ENCODE data around the gene STT3A. TPM values are rescaled to one million over a fixed set of nuclear protein-coding genes. Genes with fewer than 3 reads are reported as not detected.
A peak's percentile ranks its signal among the peaks of the same experiment; 100 is the strongest.

The STT3A gene
- total RNA-seq, 2 experiments from 2014 or later = 87.9 to 172 TPM

GRCh38 chr11:125566235-125566634 lies 26.4 kb upstream of the STT3A start:
- no peak for TF ChIP-seq EZH2phosphoT487 (IDR thresholded peaks at IDR 0.05; ENCODE audit: borderline replicate concordance, low read depth, low read length)
- TF ChIP-seq, protein P1, sequence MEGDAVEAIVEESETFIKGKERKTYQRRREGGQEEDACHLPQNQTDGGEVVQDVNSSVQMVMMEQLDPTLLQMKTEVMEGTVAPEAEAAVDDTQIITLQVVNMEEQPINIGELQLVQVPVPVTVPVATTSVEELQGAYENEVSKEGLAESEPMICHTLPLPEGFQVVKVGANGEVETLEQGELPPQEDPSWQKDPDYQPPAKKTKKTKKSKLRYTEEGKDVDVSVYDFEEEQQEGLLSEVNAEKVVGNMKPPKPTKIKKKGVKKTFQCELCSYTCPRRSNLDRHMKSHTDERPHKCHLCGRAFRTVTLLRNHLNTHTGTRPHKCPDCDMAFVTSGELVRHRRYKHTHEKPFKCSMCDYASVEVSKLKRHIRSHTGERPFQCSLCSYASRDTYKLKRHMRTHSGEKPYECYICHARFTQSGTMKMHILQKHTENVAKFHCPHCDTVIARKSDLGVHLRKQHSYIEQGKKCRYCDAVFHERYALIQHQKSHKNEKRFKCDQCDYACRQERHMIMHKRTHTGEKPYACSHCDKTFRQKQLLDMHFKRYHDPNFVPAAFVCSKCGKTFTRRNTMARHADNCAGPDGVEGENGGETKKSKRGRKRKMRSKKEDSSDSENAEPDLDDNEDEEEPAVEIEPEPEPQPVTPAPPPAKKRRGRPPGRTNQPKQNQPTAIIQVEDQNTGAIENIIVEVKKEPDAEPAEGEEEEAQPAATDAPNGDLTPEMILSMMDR (conservative IDR thresholded peaks at IDR 0.05; ENCODE audit: low read length) = no peak
- H2AFZ ChIP-seq (ENCODE audit: low read length) = no peak overlapping the region
- intact Hi-C loops (cut with micrococcal nuclease; ENCODE audit: unreplicated experiment) = loop anchor here (5.0 kb wide), 2 partner anchors 306 to 321 kb away; partner anchors contain the start of gene HYLS1
- no peak overlapping the region for H3K27ac ChIP-seq (ENCODE audit: low read depth, low read length, poor library complexity, severe bottlenecking)
- H3K36me3 ChIP-seq (ENCODE audit: insufficient read depth, low read length) = no peaks in the 10 kb centered on the region
- no peak for DNase-seq (ENCODE audit: low spot score)
- H3K9me3 ChIP-seq (ENCODE audit: low read length) = no peaks in the 10 kb centered on the region
- no peak overlapping the region for H3K4me3 ChIP-seq (ENCODE audit: low read depth, low read length, poor library complexity, severe bottlenecking)
- H3K9me2 ChIP-seq (ENCODE audit: insufficient read depth, low read length) = no peaks in the 10 kb centered on the region
- ChIA-PET CTCF (ENCODE audit: unreplicated experiment) (no interaction called here), POLR2A (interaction anchor here (0.7 kb wide), 1 partner anchor 17 kb away, joined by 3 read pairs; no protein-coding TSS in a partner anchor)
- BruUV-seq (replicated peaks) = no TSS peak
- H4K20me1 ChIP-seq (ENCODE audit: insufficient read depth, low read length) = peaks cover 4% of the 10 kb centered on the region; the same call in 1 of the 2 replicates
- peaks cover 19% of the 10 kb centered on the region for H3K4me1 ChIP-seq (ENCODE audit: insufficient read depth, low read length, poor library complexity, severe bottlenecking)
- H3K79me2 ChIP-seq (ENCODE audit: insufficient read depth, low read depth, low read length) = peaks cover 18% of the 10 kb centered on the region
- no peak overlapping the region for H3K4me2 ChIP-seq (ENCODE audit: low read length)

DNA sequence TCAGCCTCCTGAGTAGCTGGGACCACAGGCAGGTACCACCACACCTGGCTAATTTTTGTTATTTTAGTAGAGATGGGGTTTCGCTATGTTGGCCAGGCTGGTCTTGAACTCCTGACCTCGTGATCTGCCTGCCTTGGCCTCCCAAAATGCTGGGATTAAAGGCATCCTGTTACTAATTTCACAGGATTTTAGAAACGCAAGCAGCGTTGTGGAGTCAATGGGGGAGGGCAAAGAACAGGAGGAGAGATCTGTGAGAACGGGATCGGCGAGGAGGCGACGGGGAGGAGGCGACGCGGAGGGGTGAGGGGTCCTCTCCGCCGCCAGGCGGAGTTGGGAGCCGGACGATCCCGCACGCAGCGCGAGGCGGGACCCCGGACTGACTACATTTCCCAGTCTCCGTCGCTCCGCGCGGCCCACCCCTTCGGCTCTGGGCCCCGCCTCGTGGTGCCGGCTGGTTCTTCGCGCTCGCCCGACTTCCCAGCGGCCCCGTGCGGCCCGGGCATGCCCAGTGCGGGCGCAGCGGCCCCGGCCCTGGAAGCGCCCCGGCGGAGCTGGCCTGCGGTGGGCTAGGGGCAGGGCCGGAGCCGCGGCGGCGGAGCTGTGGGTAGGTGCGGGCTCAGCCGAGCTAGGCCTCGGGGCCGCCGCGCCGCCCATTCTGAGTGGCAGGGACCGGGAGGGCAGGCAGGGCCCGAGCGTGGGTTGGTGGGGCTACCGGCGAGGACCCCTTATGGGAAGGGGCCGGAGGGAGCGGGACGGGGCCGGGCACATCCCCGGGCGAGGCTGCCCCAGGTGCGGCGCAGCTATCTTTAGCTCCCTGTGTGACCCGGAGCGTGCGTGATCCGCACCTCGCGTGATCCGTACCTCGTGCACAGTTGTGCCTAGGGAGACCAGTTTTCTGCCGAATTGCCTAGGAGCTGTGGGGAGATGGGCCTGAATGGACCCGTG lies 23.4 kb upstream of the STT3A start, which contains the start of gene EI24:
Gene EI24 (plus strand): TSS at position 508 of the 945 bp plus-strand sequence. CDS start 3,051 bp downstream, outside the sequence.
- Histone ChIP-seq H3K4me1 (ENCODE audit: insufficient read depth, low read length, poor library complexity, severe bottlenecking) (peaks cover 20% of the 10 kb centered on the region), H3K4me3 (ENCODE audit: low read depth, low read length, poor library complexity, severe bottlenecking) (peak within 1 kb of the TSS; percentile 98), H3K27ac (ENCODE audit: low read depth, low read length, poor library complexity, severe bottlenecking) (peak within 1 kb of the TSS; percentile 55), H2AFZ (ENCODE audit: low read length) (peak within 1 kb of the TSS; percentile 94), H3K79me2 (ENCODE audit: insufficient read depth, low read depth, low read length) (peaks cover 21% of the 10 kb centered on the region), H3K36me3 (ENCODE audit: insufficient read depth, low read length) (peaks cover 21% of the 10 kb centered on the region), H3K9me3 (ENCODE audit: low read length) (no peaks in the 10 kb centered on the region), H4K20me1 (ENCODE audit: insufficient read depth, low read length) (peaks cover 4% of the 10 kb centered on the region; the same call in 1 of the 2 replicates), H3K9me2 (ENCODE audit: insufficient read depth, low read length) (no peaks in the 10 kb centered on the region), H3K4me2 (ENCODE audit: low read length) (peak within 1 kb of the TSS; percentile 85)
- ChIA-PET CTCF (ENCODE audit: unreplicated experiment) (interaction anchor here (0.6 to 1.1 kb wide), 3 partner anchors 20 to 23 kb away, joined by 3 to 4 read pairs (median 3); partner anchors contain the start of gene STT3A), POLR2A (interaction anchor here (0.5 to 1.9 kb wide), 18 partner anchors 9 to 318 kb away, joined by 3 to 13 read pairs (median 4); partner anchors contain the start of genes HYLS1 and STT3A)
- BruUV-seq (replicated peaks) = no TSS peak
- intact Hi-C loops (cut with micrococcal nuclease; ENCODE audit: unreplicated experiment) = loop anchor here (1.0 to 5.0 kb wide), 4 partner anchors 23 to 318 kb away; partner anchors contain the start of genes HYLS1 and STT3A
- TF ChIP-seq, protein P1 (conservative IDR thresholded peaks at IDR 0.05; ENCODE audit: low read length) = peak; percentile 64
- no peak for TF ChIP-seq EZH2phosphoT487 (IDR thresholded peaks at IDR 0.05; ENCODE audit: borderline replicate concordance, low read depth, low read length)
- DNase-seq (ENCODE audit: low spot score) = peak; percentile 93
